ENCODE measurements around the gene RASSF10.

RASSF10 gene

DNA sequence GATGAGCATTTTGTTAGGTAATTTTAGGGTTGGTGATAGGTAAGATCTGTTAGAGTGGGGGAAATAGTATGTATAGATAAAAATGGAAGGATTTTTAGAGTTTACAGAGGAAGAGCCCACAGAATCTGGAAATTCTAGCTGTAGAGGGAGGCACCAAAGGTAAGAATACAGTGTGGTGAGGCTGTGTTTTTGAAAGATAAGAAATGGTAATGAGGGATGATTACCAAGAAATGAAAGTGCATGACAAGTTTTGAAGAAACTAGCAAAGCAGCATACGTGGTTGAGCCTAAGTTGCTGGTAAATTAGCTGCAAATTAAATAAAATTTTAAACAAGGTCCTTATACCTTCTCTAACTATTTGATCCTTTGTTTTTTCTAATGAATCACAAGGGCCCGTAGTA, 14.6 kb upstream of the RASSF10 start:
- DNase-seq (ENCODE audit: low spot score): no peak

DNA sequence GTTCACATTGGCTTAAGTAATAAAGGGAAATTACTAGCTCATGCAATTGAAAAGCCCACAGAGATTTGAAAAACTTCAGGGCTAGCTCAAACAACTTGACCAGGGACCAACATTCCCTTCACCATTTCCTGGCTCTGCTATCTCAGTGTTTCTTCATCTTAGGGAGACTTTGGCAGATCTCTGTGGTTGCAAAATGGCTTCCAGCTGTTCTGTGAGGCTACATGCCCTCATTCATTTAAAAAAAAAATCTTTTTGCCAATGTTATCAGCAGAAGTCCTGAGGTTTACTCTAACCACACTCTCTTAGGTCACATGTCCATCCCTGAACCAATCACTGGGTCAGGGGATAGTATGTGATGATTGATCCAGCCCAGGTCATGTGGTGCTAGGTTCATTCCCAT, 13.9 kb upstream of the RASSF10 start:
- no peak for DNase-seq (ENCODE audit: low spot score)

DNA sequence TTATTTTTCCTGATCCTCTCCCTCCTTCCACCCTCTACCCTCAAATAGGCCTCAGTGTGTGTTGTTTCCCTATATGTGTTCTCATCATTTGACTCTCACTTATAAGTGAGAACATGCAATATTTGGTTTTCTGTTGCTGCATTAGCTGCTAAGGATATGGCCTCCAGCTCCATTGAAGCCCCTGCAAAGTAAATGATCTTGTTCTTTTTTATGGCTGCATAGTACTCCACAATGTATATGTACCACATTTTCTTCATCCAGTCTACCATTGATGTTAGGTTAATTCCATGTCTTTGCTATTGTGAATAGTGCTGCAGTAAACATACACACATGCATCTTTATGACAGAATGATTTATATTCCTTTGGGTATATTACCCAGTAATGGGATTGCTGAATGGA, 13.3 kb upstream of the RASSF10 start:
- DNase-seq (ENCODE audit: low spot score): no peak

DNA sequence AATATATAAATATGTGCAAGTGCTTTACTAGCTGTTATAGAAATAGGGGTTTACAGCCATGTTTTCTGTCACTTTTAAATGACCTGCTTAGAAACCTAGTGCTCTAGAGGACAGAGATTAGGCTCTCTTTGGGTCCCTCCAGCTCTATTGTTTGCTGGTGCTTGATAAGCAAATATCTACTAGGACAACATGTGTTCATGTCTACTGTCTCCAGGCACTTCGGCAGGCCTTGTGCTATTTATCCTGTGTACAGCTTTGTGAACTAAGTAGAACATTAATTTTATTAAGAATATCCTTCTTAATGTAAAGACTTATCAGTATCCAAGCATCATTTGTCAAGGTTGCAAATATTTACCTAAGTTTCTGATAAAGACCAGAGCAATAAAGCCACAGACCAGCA, 11.9 kb upstream of the RASSF10 start:
- no peak for DNase-seq (ENCODE audit: low spot score)

DNA sequence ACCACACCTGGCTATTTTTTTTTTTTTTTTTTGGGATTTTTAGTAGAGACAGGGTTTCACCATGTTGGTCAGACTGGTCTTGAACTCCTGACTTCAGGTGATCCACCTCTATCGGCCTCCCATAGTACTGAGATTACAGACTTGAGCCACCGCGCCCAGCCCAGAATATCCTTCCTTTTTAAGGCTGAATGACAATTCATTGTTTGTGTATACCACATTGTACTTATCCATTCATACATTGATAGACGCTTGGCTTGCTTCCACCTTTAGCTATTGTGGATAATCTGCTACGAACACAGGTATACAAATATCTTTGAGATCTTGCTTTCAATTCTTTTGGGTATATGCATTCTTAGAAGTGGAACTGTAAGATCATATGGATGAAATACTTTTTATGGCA, 10.8 kb upstream of the RASSF10 start:
- DNase-seq (ENCODE audit: low spot score): no peak

DNA sequence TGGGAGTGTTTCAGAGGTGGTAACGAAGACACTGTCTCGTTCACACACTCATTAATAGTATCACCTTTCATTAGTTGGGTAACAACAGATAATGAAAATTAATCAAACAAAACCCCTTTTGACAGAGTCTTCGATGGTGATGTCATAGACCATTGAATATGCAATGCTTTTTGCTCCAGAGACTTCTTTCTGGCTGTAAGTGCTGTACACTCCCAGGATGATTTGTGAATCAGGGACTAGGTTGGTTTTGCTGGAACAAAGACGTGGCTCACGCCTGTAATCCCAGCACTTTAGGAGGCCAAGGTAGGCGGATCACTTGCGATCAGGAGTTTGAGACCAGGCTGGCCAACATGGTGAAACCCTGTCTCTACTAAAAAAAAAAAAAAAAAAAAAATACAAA, 9.5 kb upstream of the RASSF10 start:
- no peak for DNase-seq (ENCODE audit: low spot score)

DNA sequence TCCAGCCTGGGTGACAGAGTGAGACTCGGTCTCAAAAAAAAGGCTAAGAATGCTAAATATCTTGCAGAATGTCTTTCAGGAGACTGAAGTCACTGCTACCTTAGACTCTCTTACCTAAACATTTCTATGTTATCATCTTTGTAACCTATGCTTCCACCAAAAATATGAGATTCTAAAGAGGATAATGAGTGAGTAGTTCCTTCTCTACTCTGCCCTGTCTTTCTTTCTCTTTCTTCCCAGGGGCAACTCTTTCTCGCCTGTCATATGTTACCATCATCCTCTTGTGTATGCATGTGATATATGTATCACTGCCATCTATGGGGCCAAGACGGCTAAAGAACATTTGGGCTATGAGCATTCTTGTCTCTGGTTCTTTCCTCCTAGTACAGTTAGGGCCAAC, 9.0 kb upstream of the RASSF10 start:
- no peak for DNase-seq (ENCODE audit: low spot score)

DNA sequence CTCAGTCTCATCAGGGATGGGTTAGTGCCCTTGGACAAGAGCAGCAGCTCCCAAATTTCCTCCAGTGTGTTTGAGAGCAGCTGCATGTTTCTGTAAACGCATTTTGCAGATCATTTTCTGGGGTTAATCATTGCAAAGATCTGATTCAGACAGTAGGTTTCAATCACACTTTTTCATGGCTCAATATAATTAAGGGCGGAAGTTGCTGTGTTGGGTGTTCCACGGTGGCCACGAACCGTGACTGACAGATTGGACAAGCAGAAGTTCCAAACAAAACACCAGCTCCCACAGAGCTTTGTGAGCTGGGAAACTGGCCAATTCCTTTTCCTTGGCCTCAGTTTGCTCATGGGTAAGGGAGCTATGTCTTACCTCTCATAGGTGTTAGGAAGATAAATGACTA, 8.4 kb upstream of the RASSF10 start:
- no peak for DNase-seq (ENCODE audit: low spot score)

DNA sequence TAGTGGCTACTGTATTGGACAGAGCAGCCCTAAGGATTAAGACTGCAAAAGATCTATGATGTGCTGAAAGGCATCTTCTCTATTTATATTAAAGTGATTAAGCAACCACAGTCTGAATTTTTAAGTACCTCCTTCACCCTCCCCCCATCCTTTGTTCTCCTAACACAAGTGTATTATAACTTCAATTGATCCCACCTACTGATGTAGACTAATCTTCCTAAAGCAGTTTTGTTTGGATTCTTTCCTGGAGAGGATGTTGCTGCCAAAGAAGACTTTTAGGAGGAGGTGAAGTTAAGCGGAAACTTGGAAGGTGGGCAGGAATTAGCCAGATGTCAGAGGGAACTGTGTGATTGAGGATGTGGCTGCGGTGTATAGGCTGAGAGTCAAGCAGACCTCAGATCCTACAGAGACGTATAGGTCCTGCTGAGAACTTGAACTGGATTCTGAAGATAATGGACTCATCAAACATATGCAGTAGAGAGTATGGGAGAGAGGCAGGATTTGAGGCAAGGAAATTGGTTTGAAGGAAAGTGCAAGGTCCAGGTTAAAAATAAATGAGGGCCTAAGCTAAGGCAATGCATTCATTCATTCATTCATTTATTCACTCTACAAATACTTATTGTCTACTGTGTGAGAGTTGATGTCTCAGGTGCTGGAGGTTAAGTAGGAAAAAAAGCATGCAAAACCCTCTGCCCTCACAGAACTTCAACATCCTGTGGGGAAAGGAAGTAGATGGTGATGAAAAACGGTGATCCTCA, 5.2 kb upstream of the RASSF10 start:
- no peak for DNase-seq (ENCODE audit: low spot score)

DNA sequence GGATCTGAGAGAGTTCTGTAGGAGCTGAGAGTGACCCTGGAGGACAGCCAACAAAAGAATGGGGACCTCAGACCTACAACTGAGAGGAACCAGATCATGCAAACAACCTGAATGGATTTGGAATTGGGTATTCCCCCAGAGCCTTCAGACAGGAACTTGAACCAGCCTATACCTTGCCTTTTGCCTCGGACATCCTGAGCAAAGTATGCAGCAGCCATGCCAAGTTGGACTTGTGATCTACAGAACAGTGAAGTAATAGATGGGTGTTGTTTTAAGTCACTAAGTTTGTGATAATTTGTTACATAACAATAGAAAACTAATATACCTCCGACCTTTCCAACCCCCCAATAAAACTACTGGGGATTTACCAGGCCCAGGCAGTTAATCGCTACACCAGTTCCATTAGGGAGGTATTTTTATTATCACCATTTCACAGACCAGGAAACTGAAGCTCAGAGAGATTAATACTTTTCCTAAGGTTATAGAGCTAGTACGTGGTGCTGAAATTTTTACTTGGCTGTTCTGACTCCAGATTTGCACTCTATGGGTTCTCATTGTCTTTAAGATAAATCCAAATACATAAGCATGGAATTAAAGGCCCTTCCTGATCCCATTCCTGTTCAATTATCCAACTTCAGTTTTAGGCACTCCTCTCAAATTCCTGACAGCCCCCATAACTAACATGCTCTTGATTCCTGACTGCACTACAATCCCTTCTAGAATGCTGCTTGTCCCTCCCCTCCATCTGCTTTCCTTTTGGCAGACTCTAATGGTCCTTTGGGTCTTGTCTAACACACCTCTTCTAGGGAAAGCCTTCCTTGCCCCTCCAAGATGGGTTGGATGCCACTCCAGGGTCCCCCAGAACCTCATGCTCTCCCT, 1.7 kb upstream of the RASSF10 start:
- DNase-seq (ENCODE audit: low spot score): no peak

DNA sequence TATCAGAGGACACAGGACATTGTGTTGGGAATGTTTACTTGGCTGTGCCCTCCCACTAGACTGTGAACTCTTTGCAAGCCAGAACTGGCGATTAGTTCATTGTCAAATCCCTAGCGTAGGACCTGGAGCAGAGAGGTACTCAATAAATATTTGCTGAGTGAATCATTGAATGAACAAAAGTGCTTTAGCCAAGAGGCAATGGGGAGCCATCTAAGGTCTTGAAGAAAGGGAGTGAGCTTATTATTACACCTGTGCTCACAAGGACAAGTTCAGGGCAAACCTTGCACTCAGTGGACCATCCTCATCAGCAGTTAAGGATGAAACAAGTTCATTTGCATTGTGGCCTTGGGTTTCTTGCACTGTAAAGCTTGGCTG, 1.1 kb upstream of the RASSF10 start:
- DNase-seq (ENCODE audit: low spot score): no peak

DNA sequence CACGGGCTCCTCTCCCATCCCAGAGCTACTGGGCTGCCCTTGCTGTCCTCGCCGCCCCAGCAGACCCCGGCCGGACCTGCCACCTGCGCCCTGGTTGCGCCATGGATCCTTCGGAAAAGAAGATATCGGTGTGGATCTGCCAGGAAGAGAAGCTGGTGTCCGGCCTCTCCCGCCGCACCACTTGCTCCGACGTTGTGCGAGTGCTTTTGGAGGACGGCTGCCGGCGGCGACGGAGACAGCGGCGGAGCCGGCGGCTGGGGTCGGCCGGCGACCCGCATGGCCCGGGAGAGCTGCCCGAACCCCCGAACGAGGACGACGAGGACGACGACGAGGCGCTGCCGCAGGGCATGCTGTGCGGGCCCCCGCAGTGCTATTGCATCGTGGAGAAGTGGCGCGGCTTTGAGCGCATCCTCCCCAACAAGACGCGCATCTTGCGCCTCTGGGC, 382 bp downstream of the RASSF10 start:
- DNase-seq (ENCODE audit: low spot score): no peak

DNA sequence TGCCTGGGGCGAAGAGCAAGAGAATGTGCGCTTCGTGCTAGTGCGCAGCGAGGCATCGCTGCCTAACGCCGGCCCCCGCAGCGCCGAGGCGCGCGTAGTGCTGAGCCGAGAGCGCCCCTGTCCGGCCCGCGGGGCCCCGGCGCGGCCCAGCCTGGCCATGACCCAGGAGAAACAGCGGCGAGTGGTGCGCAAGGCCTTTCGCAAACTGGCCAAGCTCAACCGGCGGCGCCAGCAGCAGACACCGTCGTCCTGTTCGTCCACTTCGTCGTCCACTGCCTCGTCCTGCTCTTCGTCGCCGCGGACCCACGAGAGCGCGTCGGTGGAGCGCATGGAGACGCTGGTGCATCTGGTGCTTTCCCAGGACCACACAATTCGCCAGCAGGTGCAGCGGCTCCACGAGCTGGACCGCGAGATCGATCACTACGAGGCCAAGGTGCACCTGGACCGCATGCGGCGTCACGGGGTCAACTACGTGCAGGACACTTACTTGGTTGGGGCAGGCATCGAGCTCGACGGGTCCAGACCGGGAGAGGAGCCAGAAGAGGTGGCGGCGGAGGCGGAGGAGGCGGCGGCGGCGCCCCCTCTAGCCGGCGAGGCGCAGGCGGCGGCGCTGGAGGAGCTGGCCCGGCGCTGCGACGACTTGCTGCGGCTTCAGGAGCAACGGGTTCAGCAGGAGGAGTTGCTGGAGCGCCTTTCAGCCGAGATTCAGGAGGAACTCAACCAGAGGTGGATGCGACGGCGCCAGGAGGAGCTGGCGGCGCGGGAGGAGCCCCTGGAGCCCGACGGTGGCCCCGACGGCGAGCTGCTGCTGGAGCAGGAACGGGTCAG, 1.0 kb downstream of the RASSF10 start:
- DNase-seq (ENCODE audit: low spot score): no peak

DNA sequence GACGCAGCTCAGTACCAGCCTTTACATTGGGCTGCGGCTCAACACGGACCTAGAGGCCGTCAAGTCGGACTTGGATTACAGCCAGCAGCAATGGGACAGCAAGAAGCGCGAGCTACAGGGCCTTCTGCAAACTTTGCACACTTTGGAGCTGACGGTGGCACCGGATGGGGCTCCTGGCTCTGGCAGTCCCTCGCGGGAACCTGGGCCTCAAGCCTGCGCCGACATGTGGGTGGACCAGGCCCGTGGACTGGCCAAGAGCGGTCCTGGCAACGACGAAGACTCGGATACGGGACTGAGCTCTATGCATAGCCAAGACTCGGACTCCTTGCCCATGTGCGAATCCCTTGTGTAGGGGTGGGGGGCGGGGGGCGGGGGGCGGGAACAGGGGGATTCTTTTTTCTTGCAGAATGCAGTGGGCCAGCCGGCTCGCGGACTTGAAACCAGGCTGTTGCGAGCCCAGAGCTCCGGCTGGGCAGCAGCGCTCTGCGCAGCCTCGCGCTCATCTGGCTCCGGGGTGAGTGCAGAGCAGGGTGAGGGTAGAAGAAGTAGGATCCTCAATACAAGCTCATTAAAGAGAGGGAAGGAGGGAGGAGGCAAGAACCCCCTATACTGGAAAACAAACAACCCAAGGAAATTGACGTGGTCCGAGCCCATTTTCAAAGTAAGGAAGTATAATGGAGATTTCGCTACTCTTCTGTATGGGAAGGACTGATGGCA, 1.8 kb downstream of the RASSF10 start:
- no peak for DNase-seq (ENCODE audit: low spot score)

DNA sequence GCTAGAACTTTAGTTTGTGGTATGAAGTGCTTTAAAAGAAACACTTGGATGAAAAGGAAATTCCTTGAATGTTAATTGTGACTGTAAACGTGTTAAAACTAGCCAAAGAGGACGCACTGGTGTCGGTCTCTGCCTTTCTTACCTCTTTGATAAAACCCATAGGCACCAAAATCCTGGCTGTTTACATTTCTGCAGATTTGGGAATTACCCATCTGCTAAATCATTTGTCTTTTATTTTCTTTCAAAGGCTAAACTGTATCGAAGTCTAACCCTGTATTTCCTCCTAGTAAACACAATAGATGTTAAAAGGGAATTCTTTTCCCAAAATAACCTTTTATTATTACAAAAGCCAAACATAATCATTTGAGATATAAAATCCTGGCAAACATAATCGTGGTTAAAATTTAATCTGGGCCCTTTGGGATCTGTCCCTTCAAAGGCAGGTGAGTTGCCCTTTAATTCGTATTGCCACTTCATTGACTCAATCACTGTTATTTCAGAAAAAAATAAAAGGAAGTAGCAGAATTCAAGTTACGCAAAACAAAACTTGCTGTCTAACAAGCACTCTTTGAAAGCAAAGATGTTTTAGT, 2.4 kb downstream of the RASSF10 start:
- DNase-seq (ENCODE audit: low spot score): no peak

DNA sequence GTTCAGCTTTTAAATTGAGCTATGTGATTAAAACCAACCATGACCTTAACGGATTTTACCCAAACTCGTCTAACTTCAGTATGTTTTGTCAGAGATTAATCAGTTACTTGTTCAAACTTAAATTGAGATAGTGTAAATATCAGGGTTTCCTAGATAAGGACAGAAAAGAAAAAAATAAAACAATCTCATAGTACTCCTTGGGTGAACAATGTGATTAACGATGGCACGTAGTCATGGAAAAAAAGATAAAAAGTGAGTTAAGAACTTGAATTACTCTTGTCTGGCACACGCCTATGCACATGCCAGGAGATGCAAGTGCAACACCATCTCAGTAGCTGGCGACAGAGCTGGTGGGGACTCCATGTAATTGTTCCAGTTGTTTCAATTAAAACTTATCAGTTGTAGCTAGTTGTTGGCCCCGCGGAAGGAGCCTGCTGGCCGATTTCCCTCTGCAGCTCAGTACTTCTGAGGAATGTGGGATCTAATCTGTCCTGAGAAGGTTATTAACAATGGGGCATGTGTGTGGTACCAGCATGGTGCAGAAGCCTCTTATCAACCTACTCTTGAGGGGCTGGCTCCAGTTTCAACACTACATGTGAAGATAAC, 3.0 kb downstream of the RASSF10 start:
- no peak for DNase-seq (ENCODE audit: low spot score)

DNA sequence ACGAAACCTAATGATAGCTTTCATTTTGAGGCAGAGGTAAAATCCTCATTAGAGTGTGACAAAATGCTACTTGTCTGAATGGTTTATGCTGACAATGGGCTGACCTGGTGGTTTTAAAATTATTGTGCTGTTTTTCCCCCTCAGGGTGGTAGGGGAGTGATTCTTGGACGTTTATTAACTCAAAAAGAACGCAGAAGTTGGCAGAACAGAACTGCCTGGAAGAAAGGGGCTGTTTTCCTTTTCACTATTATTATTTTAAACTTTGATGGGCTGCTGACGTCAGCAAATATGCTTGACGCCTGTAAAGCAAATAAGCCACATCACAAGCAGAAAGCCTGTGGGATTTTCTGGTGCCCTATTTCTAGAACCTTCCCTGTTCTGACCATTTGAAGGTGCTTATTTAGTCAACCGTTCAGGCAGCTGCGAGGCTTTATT, 4.0 kb downstream of the RASSF10 start:
- no peak for DNase-seq (ENCODE audit: low spot score)

DNA sequence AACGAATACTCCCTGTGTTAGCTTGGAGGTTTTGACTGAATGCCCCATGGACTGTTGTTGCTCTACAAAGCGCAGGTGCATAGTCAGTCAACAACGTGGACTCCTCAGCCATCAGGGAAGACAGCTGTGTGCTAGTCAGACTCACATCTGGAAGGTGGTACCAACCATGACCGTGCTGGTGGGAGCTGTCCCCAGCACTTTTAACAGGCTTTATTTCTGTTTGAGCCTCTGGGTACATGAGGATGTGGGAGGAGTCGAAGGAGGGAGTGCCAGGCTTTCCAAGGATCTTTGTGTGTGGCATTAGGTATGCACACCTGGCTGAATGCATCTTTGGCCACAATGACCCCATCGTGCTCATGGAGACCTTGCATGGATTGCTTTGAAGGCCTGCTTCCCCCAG, 6.6 kb downstream of the RASSF10 start:
- DNase-seq (ENCODE audit: low spot score): no peak

DNA sequence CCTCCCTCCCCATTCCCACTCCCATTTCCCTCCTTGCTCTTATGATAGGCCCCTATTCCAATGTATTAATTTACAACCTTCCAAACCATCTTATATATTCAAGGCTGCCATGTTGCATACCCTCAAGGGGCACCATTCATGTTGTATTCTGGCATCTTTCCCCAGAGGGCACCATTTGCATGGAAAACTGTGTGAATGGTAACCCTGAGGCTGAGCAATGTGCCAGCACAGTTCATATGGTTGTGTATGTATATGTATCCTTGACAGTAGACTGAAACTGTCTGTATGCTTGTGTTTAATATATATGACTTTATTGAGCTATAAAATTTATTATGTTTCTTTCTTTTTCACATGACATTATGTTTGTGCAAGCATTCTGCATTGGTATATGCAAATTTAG, 7.3 kb downstream of the RASSF10 start:
- no peak for DNase-seq (ENCODE audit: low spot score)

DNA sequence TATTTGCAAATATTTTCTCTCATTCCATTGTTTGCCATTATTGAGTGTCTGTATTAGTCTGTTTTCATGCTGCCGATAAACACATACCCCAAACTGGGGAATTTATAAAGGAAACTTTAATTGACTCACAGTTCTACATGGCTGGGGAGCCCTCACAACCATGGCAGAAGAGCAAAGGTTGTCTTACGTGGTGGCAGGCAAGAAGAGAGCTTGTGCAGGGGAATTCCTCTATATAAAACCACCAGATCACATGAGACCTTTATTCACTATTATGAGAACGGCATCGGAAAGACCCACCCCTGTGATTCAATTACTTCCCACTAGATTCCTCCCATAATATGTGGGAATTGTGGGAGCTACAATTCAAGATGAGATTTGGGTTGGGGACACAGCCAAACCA, 10.2 kb downstream of the RASSF10 start:
- no peak for DNase-seq (ENCODE audit: low spot score)

DNA sequence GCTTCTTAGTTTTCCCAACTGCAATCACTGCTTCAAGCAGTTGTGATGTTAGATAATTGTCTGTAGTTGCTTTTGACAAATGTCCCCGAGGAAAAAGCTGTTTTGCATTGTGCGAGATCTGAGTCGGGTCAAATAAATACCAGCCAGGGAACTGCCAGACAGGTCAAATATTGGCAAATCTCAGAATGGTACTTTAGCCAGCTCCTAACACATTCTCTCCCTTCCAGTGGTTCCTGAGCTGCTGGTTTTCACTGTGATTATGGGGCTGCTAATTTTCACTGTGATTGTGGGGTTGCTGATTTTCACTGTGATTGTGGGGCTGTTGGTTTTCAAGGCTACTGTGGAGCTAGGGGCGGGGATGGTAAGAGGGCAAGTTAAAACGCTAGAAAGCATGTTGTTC, 14.3 kb downstream of the RASSF10 start:
- no peak for DNase-seq (ENCODE audit: low spot score)
